ENCODE measurements around the gene MUC4. TPM values are rescaled to one million over a fixed set of nuclear protein-coding genes. Genes with fewer than 3 reads are reported as not detected.

MUC4 gene
- total and polyA plus RNA-seq, 2 of the 4 experiments (the other 2 are of a cell fraction), result not detected

GRCh38 chr3:195705081-195705991, 106.4 kb downstream of the MUC4 start (continued):
- no peak for TF ChIP-seq RFX5 (IDR thresholded peaks at IDR 0.05; ENCODE audit: low read depth, low read length)
- no peak for TF ChIP-seq POLR2A (IDR thresholded peaks at IDR 0.05; ENCODE audit: low read depth, low read length)

GRCh38 chr3:195704433-195704999, 107.2 kb downstream of the MUC4 start:
- TF ChIP-seq ELK1 (IDR thresholded peaks at IDR 0.05; ENCODE audit: borderline replicate concordance, low read depth, low read length), result no peak
- no peak for TF ChIP-seq USF2 (IDR thresholded peaks at IDR 0.05; ENCODE audit: low read depth, low read length)
- TF ChIP-seq POLR2A (IDR thresholded peaks at IDR 0.05; ENCODE audit: low read depth, low read length), result no peak
- TF ChIP-seq MAZ (IDR thresholded peaks at IDR 0.05; ENCODE audit: borderline replicate concordance, low read depth, low read length), result no peak
- no peak for TF ChIP-seq RFX5 (IDR thresholded peaks at IDR 0.05; ENCODE audit: low read depth, low read length)
- no peak for TF ChIP-seq BHLHE40 (IDR thresholded peaks at IDR 0.05; ENCODE audit: low read depth, low read length)
- no peak for TF ChIP-seq RCOR1 (IDR thresholded peaks at IDR 0.05; ENCODE audit: insufficient replicate concordance, low read length)
- TF ChIP-seq SMC3 (IDR thresholded peaks at IDR 0.05; ENCODE audit: low read depth, low read length), result no peak
- TF ChIP-seq FOS (IDR thresholded peaks at IDR 0.05; ENCODE audit: low read depth, low read length), result no peak
- no peak for TF ChIP-seq CEBPB (IDR thresholded peaks at IDR 0.05; ENCODE audit: low read depth, low read length)
- TF ChIP-seq NFE2L2 (IDR thresholded peaks at IDR 0.05; ENCODE audit: low read depth, low read length), result no peak
- no TSS peak for BruUV-seq (replicated peaks)
- 74% methylated on average over 3 of the region's 9 CpGs; no CpG with 5 or more reads in 1 of the 2 experiments for WGBS, 2 experiments (ENCODE audit: extremely low coverage in 2 of 2, insufficient read length in 1 of 2)
- 0 out of 2 replicates have a peak, but pooled peaks cover 2% of the 10 kb centered on the region for H3K9me3 ChIP-seq (ENCODE audit: control insufficient read depth, insufficient read depth, low read length)
- H3K23ac ChIP-seq (ENCODE audit: low read depth, low read length), result no peak overlapping the region
- H3K4me1 ChIP-seq (ENCODE audit: control insufficient read depth, insufficient read depth, low read length), result peaks cover 2% of the 10 kb centered on the region; the same call in 1 of the 2 replicates
- no peak overlapping the region for H4K8ac ChIP-seq (ENCODE audit: low read depth in 2 of 2, low read length in 2 of 2)
- H3K56ac ChIP-seq (ENCODE audit: extremely low read depth, insufficient read depth, low read length), result no peak overlapping the region
- no peak overlapping the region for H3K27ac ChIP-seq (ENCODE audit: insufficient read depth, low read length)
- H2AK9ac ChIP-seq (replicated peaks; ENCODE audit: low read depth, low read length, poor library complexity), result no peak overlapping the region
- no peak overlapping the region for H2BK15ac ChIP-seq (ENCODE audit: low read depth, low read length)
- H2AK5ac ChIP-seq (ENCODE audit: low read depth, low read length), result no peak overlapping the region
- ChIA-PET CTCF (no interaction called here), POLR2A (ENCODE audit: unreplicated experiment) (no interaction called here)
- no peak overlapping the region for H2BK120ac ChIP-seq (ENCODE audit: low read depth, low read length)
- no peak overlapping the region for H4K91ac ChIP-seq (ENCODE audit: insufficient read depth, low read depth, low read length)
- no peak overlapping the region for H3K4me2 ChIP-seq (ENCODE audit: low read depth, low read length)
- H4K5ac ChIP-seq (ENCODE audit: low read depth, low read length), result no peak overlapping the region
- H3K36me3 ChIP-seq (ENCODE audit: control insufficient read depth, insufficient read depth, low read length), result no peaks in the 10 kb centered on the region
- no peak overlapping the region for H2BK20ac ChIP-seq (ENCODE audit: low read depth, low read length)
- no peak overlapping the region for H3K9ac ChIP-seq (ENCODE audit: low read depth, low read length)
- H3K18ac ChIP-seq (ENCODE audit: low read depth, low read length), result no peak overlapping the region
- H4K20me1 ChIP-seq (ENCODE audit: insufficient read depth, low read length), result no peaks in the 10 kb centered on the region
- H3K14ac ChIP-seq (replicated peaks; ENCODE audit: low read depth, low read length), result no peak overlapping the region
- no peak overlapping the region for H2AFZ ChIP-seq (replicated peaks; ENCODE audit: low read length, poor library complexity)
- in situ Hi-C loops (cut with MboI; ENCODE audit: low sequenced_read_pairs), result no loop called here
- H3K79me1 ChIP-seq (ENCODE audit: low read depth in 1 of 2, low read length in 2 of 2), result no peaks in the 10 kb centered on the region
- H3K4me3 ChIP-seq (ENCODE audit: insufficient read depth, low read depth, low read length), result no peak overlapping the region
- peaks cover 8% of the 10 kb centered on the region for H3K9me1 ChIP-seq (ENCODE audit: insufficient read depth, low read length)
- peaks cover 9% of the 10 kb centered on the region for H3K27me3 ChIP-seq (ENCODE audit: control insufficient read depth, insufficient read depth, low read length)
- H2BK5ac ChIP-seq (ENCODE audit: low read depth, low read length, poor library complexity, severe bottlenecking), result no peak overlapping the region
- ATAC-seq (ENCODE audit: low read depth), result no peak
- dilution Hi-C loops (cut with HindIII; ENCODE audit: low sequenced_read_pairs, unreplicated experiment), result no loop called here
- intact Hi-C loops (cut with micrococcal nuclease), result no loop called here
- no peak overlapping the region for H3K4ac ChIP-seq (ENCODE audit: low read depth, low read length)
- DNase-seq, result no peak

All from IMR-90 (cell line).